Keratinocyte (primary cell): Measurements from ENCODE around the gene MMP19. TPM values are rescaled to one million over a fixed set of nuclear protein-coding genes. Genes with fewer than 3 reads are reported as not detected.
A peak's percentile ranks its signal among the peaks of the same experiment; 100 is the strongest.

Experiments
- DNase-seq: peaks from one replicate; pipeline ENCODE4 v3.0.0-alpha.2; 2011; ENCODE audit warnings: low read depth, missing footprints, low spot score
- FAIRE-seq: peaks from 2 replicates; lab custom pipeline; 2011; peaks lifted over from hg19 to GRCh38; lab: Jason Lieb, UNC
- H2AFZ ChIP-seq: 2 replicates; pipeline ENCODE4 v1.6.0; 2012; ENCODE audit warnings: low read length, control low read depth, inconsistent platforms; ENCODE audit not compliant: control insufficient read depth
- H3K27ac ChIP-seq: 2 replicates; pipeline ENCODE4 v1.5.1; 2011; ENCODE audit warnings: low read length; ENCODE audit not compliant: control insufficient read depth, insufficient read depth
- H3K27me3 ChIP-seq: 3 replicates; pipeline ENCODE4 v1.6.0; 2011; ENCODE audit warnings: low read length; ENCODE audit not compliant: control insufficient read depth, insufficient read depth; ENCODE audit errors: extremely low read depth
- H3K36me3 ChIP-seq, 2 experiments: 2 replicates in 1 of 2; 3 replicates in 1 of 2; pipeline ENCODE4 v1.5.1; 2011; ENCODE audit warnings: low read length in 2 of 2, mild to moderate bottlenecking in 1 of 2; ENCODE audit not compliant: control insufficient read depth in 2 of 2, insufficient read depth in 2 of 2; ENCODE audit errors: extremely low read depth in 1 of 2
- H3K4me1 ChIP-seq: 3 replicates; pipeline ENCODE4 v1.5.1; 2011; ENCODE audit warnings: low read length; ENCODE audit not compliant: control insufficient read depth, insufficient read depth; ENCODE audit errors: extremely low read depth
- H3K4me2 ChIP-seq: 3 replicates; pipeline ENCODE4 v1.6.0; 2011; ENCODE audit warnings: low read depth, low read length; ENCODE audit not compliant: control insufficient read depth, insufficient read depth; ENCODE audit errors: extremely low read depth
- H3K4me3 ChIP-seq, 3 experiments: fragments of 200-600 bp in 1 of 3; sonication (generic) in 1 of 3; 2 replicates in 2 of 3; 3 replicates in 1 of 3; pipeline ENCODE4 v1.5.1; 2011 to 2016; ENCODE audit warnings: low read length in 3 of 3, mild to moderate bottlenecking in 3 of 3, control low read depth in 2 of 3, inconsistent platforms in 1 of 3, low read depth in 1 of 3, mixed read lengths in 1 of 3, mixed run types in 1 of 3, moderate library complexity in 1 of 3; ENCODE audit not compliant: control insufficient read depth in 2 of 3, insufficient read depth in 2 of 3; ENCODE audit errors: extremely low read depth in 1 of 3
- H3K79me2 ChIP-seq: 2 replicates; pipeline ENCODE4 v1.6.0; 2012; ENCODE audit warnings: low read length; ENCODE audit not compliant: control insufficient read depth, insufficient read depth
- H3K9ac ChIP-seq: 3 replicates; pipeline ENCODE4 v1.6.0; 2011; ENCODE audit warnings: low read length; ENCODE audit not compliant: control insufficient read depth, insufficient read depth; ENCODE audit errors: extremely low read depth
- H3K9me1 ChIP-seq: 3 replicates; pipeline ENCODE4 v1.6.0; 2011; ENCODE audit warnings: low read length; ENCODE audit not compliant: control insufficient read depth, insufficient read depth; ENCODE audit errors: extremely low read depth
- H3K9me3 ChIP-seq: 2 replicates; pipeline ENCODE4 v1.5.1; 2012; ENCODE audit warnings: low read depth, low read length; ENCODE audit not compliant: control insufficient read depth
- H4K20me1 ChIP-seq: 3 replicates; pipeline ENCODE4 v1.6.0; 2011; ENCODE audit warnings: low read length; ENCODE audit not compliant: control insufficient read depth, insufficient read depth; ENCODE audit errors: extremely low read depth
- CTCF ChIP-seq, 3 experiments: IDR thresholded peaks in 1 of 3; conservative IDR thresholded peaks in 1 of 3; optimal IDR thresholded peaks in 1 of 3; 2 replicates in 2 of 3; 3 replicates in 1 of 3; pipeline versions ENCODE3 to v1.5.1; 2011; ENCODE audit warnings: low read length in 3 of 3, mild to moderate bottlenecking in 3 of 3, moderate library complexity in 2 of 3, control low read depth in 1 of 3, inconsistent platforms in 1 of 3; ENCODE audit not compliant: insufficient read depth in 2 of 3; ENCODE audit errors: extremely low read depth in 1 of 3
- EZH2 ChIP-seq: IDR thresholded peaks from one replicate; pipeline ENCODE4 v1.6.1; 2012; ENCODE audit warnings: inconsistent platforms, mild to moderate bottlenecking, low read length, moderate library complexity
- dilution Hi-C: fragments of 300-500 bp; cut with MboI; formaldehyde crosslinking; loops from one replicate; pipeline ENCODE4 v1.7.0; 2020; ENCODE audit warnings: low sequenced_read_pairs; ENCODE audit not compliant: extremely low pct_ligation_motif_present
- polyA plus RNA-seq, 5 experiments: library from polyadenylated mRNA; depleted of rRNA in 3 of 5; stranded (reverse) in 3 of 5; stranded (forward) in 1 of 5; unstranded in 1 of 5; fragments of >200 nt; gene quantifications; 1 replicate in 1 of 5; 2 replicates in 3 of 5; 3 replicates in 1 of 5; pipeline versions ENCODE4 v1.2.1 to v1.2.3, GENCODE V29; 2011 to 2012; ENCODE audit warnings: missing spikeins in 2 of 5, low read depth in 1 of 5, low replicate concordance in 1 of 5

Gene MMP19
- polyA plus RNA-seq, 1 donor (not counting 4 experiments of a cell fraction or from before 2014, with no cell fraction given): 2.7 TPM

DNA sequence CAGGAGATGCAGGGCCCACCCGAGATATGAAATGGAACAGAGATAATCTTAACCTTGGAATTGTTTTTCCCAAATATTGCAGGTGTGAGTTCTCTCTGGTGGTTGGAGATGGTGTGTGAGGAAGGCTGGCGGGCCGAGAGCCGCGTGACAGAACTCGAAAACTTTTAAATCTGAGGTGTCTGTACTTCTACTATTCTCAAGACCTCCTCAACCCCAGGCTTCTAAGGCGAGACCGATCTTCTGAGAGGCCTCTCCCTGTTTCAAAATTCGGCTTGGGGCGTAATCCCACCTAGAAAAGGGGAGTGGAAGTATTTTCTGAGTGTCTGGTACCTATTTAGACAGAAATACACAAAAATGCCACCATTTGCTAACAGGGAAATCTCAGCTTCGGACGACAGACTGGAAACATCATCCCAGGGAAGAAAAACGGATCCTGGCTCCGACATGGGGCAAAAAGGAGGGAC, 25.8 kb downstream of the MMP19 start:
- H3K36me3 ChIP-seq: peaks cover 21 to 29% of the 10 kb centered on the region in 2 experiments
- H3K9ac ChIP-seq: peak overlapping the region; percentile 88
- H3K4me3 ChIP-seq: peak overlapping the region; percentile 61 to 98 (median 93)
- peaks cover 14% of the 10 kb centered on the region for H3K4me1 ChIP-seq
- no peak for DNase-seq
- H2AFZ ChIP-seq: peak overlapping the region; percentile 88
- no peaks in the 10 kb centered on the region for H3K27me3 ChIP-seq
- H4K20me1 ChIP-seq: no peaks in the 10 kb centered on the region
- peaks cover 77% of the 10 kb centered on the region for H3K79me2 ChIP-seq
- peak overlapping the region; percentile 61 for H3K4me2 ChIP-seq
- TF ChIP-seq EZH2 (no peak), CTCF (optimal IDR thresholded peaks at IDR 0.05 in 1 of 3, IDR thresholded peaks at IDR 0.05 in 1 of 3, conservative IDR thresholded peaks at IDR 0.05 in 1 of 3; ENCODE audit: extremely low read depth in 1 of 3, insufficient read depth in 2 of 3, low read length in 3 of 3) (no peak)
- FAIRE-seq: no peak
- no peaks in the 10 kb centered on the region for H3K9me1 ChIP-seq
- dilution Hi-C loops: no loop called here
- H3K9me3 ChIP-seq: no peaks in the 10 kb centered on the region
- peak overlapping the region; percentile 92 for H3K27ac ChIP-seq

- Histone ChIP-seq H3K27me3 (no peaks in the 10 kb centered on the region), H3K27ac (peak overlapping the region; percentile 15), H3K36me3 (peaks cover 14 to 29% of the 10 kb centered on the region in 2 experiments), H3K9me1 (no peaks in the 10 kb centered on the region), H3K9me3 (no peaks in the 10 kb centered on the region), H3K79me2 (peaks cover 91% of the 10 kb centered on the region), H2AFZ (no peak overlapping the region), H4K20me1 (no peaks in the 10 kb centered on the region), H3K4me3 (peak overlapping the region; percentile 8 to 98 (median 93)), H3K9ac (peak overlapping the region; percentile 20), H3K4me2 (peak overlapping the region; percentile 61), H3K4me1 (peaks cover 14% of the 10 kb centered on the region)
- FAIRE-seq (no peak), DNase-seq (no peak)
- TF ChIP-seq EZH2 (no peak), CTCF (optimal IDR thresholded peaks at IDR 0.05 in 1 of 3, IDR thresholded peaks at IDR 0.05 in 1 of 3, conservative IDR thresholded peaks at IDR 0.05 in 1 of 3; ENCODE audit: extremely low read depth in 1 of 3, insufficient read depth in 2 of 3, low read length in 3 of 3) (no peak)
- dilution Hi-C loops: no loop called here
These were observed 27.3 kb downstream of the MMP19 start for GRCh38 chr12:55815473-55815872.
